Testis (tissue), 3 donors: ENCODE measurements around the gene MAPK9. TPM values are rescaled to one million over a fixed set of nuclear protein-coding genes. Genes with fewer than 3 reads are reported as not detected.

ENCODE experiments used
- DNase-seq: peaks from one replicate; pipeline ENCODE4 v3.0.0-alpha.2; 2019
- H3K27ac ChIP-seq, 2 donors: fragments of 200-600 bp; sonication (generic); one replicate each; pipeline ENCODE4 v1.5.1; 2019
- H3K27me3 ChIP-seq: fragments of 200-600 bp; sonication (generic); one replicate; pipeline ENCODE4 v1.5.1; 2019
- H3K36me3 ChIP-seq: fragments of 200-600 bp; sonication (generic); one replicate; pipeline ENCODE4 v1.5.1; 2017; ENCODE audit warnings: low read depth; ENCODE audit errors: missing control alignments
- H3K4me1 ChIP-seq: fragments of 200-600 bp; sonication (generic); one replicate; pipeline ENCODE4 v1.5.1; 2019
- H3K4me3 ChIP-seq, 2 donors: fragments of 200-600 bp; sonication (generic); one replicate each; pipeline ENCODE4 v1.5.1; 2017 to 2019
- H3K9me3 ChIP-seq: fragments of 200-600 bp; sonication (generic); one replicate; pipeline ENCODE4 v1.5.1; 2017
- CTCF ChIP-seq, 3 experiments: fragments of 450-650 bp in 2 of 3; fragments of 200-600 bp in 1 of 3; sonication (generic) in 1 of 3; IDR thresholded peaks; one replicate each; pipeline ENCODE4 v1.5.1; 2016 to 2019; ENCODE audit warnings: antibody characterized with exemption in 3 of 3, mild to moderate bottlenecking in 2 of 3, moderate library complexity in 1 of 3
- POLR2A ChIP-seq: fragments of 450-650 bp; IDR thresholded peaks from one replicate; pipeline ENCODE4 v1.6.1; 2017; ENCODE audit warnings: antibody characterized with exemption, mild to moderate bottlenecking, moderate library complexity
- WGBS, 2 donors: methylation state at CpG; one replicate each; pipeline ENCODE4 v1.1.5; 2018; 5-methylcytosine and 5-hydroxymethylcytosine counted together
- intact Hi-C: fragments of 100-400 bp; cut with DNase I; formaldehyde crosslinking; loops from one replicate; pipeline ENCODE4 v1.15.1; 2023; ENCODE audit warnings: low total_unique reads
- polyA plus RNA-seq: library from polyadenylated mRNA; stranded (reverse); fragments of 350-450 nt; fragmentation: Illumina TruSeq; extraction: RNeasy Lipid Tissue Mini Kit (QIAGEN cat#74804); gene quantifications from one replicate; pipeline ENCODE4 v1.2.3, GENCODE V29; 2014; ENCODE audit warnings: low read depth, low replicate concordance; ENCODE audit not compliant: insufficient read depth
- total RNA-seq, 2 donors: library from RNA; depleted of rRNA; stranded (reverse); fragments of >200 nt; gene quantifications; one replicate each; pipeline ENCODE4 v1.2.3, GENCODE V29; 2016

Gene MAPK9
- total and polyA plus RNA-seq, 3 donors from 2014 or later, result 34.9 to 57.0 (median 54.3) TPM

GRCh38 chr5:180259260-180259611 lies 32.6 kb downstream of the MAPK9 start:
- Histone ChIP-seq H3K27ac (no peak overlapping the region), H3K4me1 (no peaks in the 10 kb centered on the region), H3K4me3 (no peak overlapping the region), H3K36me3 (peaks cover 4% of the 10 kb centered on the region), H3K27me3 (no peaks in the 10 kb centered on the region), H3K9me3 (no peaks in the 10 kb centered on the region)
- TF ChIP-seq POLR2A (no peak), CTCF (IDR thresholded peaks at IDR 0.05) (no peak)
- no peak for DNase-seq
- WGBS, 2 donors, result 55 to 79% methylated on average over 3 of the region's 3 CpGs
- intact Hi-C loops, result no loop called here

GRCh38 chr5:180253036-180253824 lies 38.7 kb downstream of the MAPK9 start:
- intact Hi-C loops, result no loop called here
- Histone ChIP-seq H3K9me3 (no peaks in the 10 kb centered on the region), H3K4me3 (no peak overlapping the region), H3K27ac (no peak overlapping the region), H3K4me1 (no peaks in the 10 kb centered on the region), H3K27me3 (no peaks in the 10 kb centered on the region), H3K36me3 (no peaks in the 10 kb centered on the region)
- 95 to 98% methylated on average over 19 to 24 of the region's 24 CpGs for WGBS, 2 donors
- TF ChIP-seq POLR2A (no peak), CTCF (IDR thresholded peaks at IDR 0.05) (no peak)
- DNase-seq, result no peak

GRCh38 chr5:180251887-180252286 lies 40.0 kb downstream of the MAPK9 start:
- no peaks in the 10 kb centered on the region for H3K9me3 ChIP-seq
- H3K27me3 ChIP-seq, result no peaks in the 10 kb centered on the region
- H3K27ac ChIP-seq, result no peak overlapping the region
- H3K4me1 ChIP-seq, result no peaks in the 10 kb centered on the region
- WGBS, 2 donors, result 99 to 100% methylated on average over 6 to 7 of the region's 7 CpGs
- no peak overlapping the region for H3K4me3 ChIP-seq
- TF ChIP-seq POLR2A, result no peak
- TF ChIP-seq CTCF (IDR thresholded peaks at IDR 0.05), result no peak
- no peak for DNase-seq
- no peaks in the 10 kb centered on the region for H3K36me3 ChIP-seq
- intact Hi-C loops, result no loop called here

DNA sequence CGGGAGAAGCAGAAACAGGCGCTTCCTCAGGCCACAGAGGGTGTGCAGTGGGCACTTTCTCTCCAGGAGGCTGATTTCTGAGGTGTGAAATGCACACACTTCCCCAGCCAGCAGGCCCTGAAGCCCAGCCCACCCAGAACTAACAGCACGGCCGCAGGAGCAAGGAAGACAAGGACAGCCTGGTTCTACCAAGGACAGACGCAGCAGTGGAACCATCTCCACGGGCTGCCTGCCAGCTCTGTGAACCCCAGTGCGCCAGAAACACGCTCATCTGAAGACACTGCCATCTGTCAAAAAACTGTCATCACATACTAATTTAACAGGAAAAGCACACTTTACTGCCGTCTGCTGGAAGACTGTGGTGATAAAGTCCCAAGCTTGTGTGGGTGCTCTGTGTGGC lies 40.7 kb downstream of the MAPK9 start:
- no peak overlapping the region for H3K27ac ChIP-seq
- no peaks in the 10 kb centered on the region for H3K27me3 ChIP-seq
- H3K4me1 ChIP-seq, result no peaks in the 10 kb centered on the region
- H3K36me3 ChIP-seq, result no peaks in the 10 kb centered on the region
- 89 to 93% methylated on average over 9 of the region's 9 CpGs for WGBS, 2 donors
- no peaks in the 10 kb centered on the region for H3K9me3 ChIP-seq
- H3K4me3 ChIP-seq, result no peak overlapping the region
- no peak for DNase-seq
- no peak for TF ChIP-seq POLR2A
- TF ChIP-seq CTCF (IDR thresholded peaks at IDR 0.05), result no peak
- intact Hi-C loops, result no loop called here

- H3K4me1 ChIP-seq, result no peaks in the 10 kb centered on the region
- H3K9me3 ChIP-seq, result no peaks in the 10 kb centered on the region
- no peak for DNase-seq
- no peak for TF ChIP-seq CTCF (IDR thresholded peaks at IDR 0.05)
- no peak for TF ChIP-seq POLR2A
- intact Hi-C loops, result no loop called here
- no peaks in the 10 kb centered on the region for H3K36me3 ChIP-seq
- 96 to 100% methylated on average over 4 of the region's 4 CpGs for WGBS, 2 donors
- H3K27ac ChIP-seq, result no peak overlapping the region
- H3K4me3 ChIP-seq, result no peak overlapping the region
- no peaks in the 10 kb centered on the region for H3K27me3 ChIP-seq
These were observed 41.6 kb downstream of the MAPK9 start for GRCh38 chr5:180250329-180250728.
